Measurements from ENCODE around the gene GCC1. TPM values are rescaled to one million over a fixed set of nuclear protein-coding genes. Genes with fewer than 3 reads are reported as not detected.
"Not testable (repeated sequence)": the region's sequence is repeated elsewhere in the genome, so short reads cannot be mapped to it uniquely, and the experiment has no call there.

Gene GCC1
- total and polyA plus RNA-seq, 7 donors = 6.1 to 24.0 (median 8.4) TPM

- DNase-seq (no peak), ATAC-seq (no peak)
- TF ChIP-seq CTCF (IDR thresholded peaks at IDR 0.05) = no peak
- Histone ChIP-seq H3K27ac (no peak overlapping the region), H3K36me3 (ENCODE audit: insufficient read depth in 1 of 2, low read depth in 1 of 2) (no peaks in the 10 kb centered on the region), H3K27me3 (ENCODE audit: insufficient read depth in 3 of 3, low read length in 2 of 3) (peaks cover 0 to 13% (median 2%) of the 10 kb centered on the region in 3 donors), H3K9me3 (no peaks in the 10 kb centered on the region), H3K4me3 (no peak overlapping the region), H3K4me1 (no peaks in the 10 kb centered on the region)
- intact Hi-C loops (cut with DNase I) = no loop called here
- WGBS, 3 donors = 78 to 85% (median 82%) methylated on average over 4 of the region's 4 CpGs
Observed at GRCh38 chr7:127541548-127541947, 43.8 kb downstream of the GCC1 start.

GRCh38 chr7:127540461-127540860, 44.9 kb downstream of the GCC1 start:
- ATAC-seq = not testable (repeated sequence)

GRCh38 chr7:127539116-127539515, 46.3 kb downstream of the GCC1 start:
- Histone ChIP-seq H3K36me3 (ENCODE audit: insufficient read depth in 1 of 2, low read depth in 1 of 2) (no peaks in the 10 kb centered on the region), H3K27ac (no peak overlapping the region), H3K4me1 (no peaks in the 10 kb centered on the region), H3K9me3 (no peaks in the 10 kb centered on the region), H3K27me3 (ENCODE audit: insufficient read depth in 3 of 3, low read length in 2 of 3) (peaks cover 2 to 13% (median 4%) of the 10 kb centered on the region in 3 donors), H3K4me3 (no peak overlapping the region)
- intact Hi-C loops (cut with DNase I) = no loop called here
- ATAC-seq = no peak
- 90 to 91% (median 90%) methylated on average over 9 of the region's 9 CpGs for WGBS, 3 donors
- no peak for TF ChIP-seq CTCF (IDR thresholded peaks at IDR 0.05)
- no peak for DNase-seq

More at GRCh38 chr7:127540461-127540860, 44.9 kb downstream of the GCC1 start:
- DNase-seq; H3K9me3 ChIP-seq; intact Hi-C loops (cut with DNase I); H3K4me3 ChIP-seq; H3K4me1 ChIP-seq; H3K27ac ChIP-seq; H3K36me3 ChIP-seq (ENCODE audit: insufficient read depth in 1 of 2, low read depth in 1 of 2): not testable (repeated sequence)
- peaks cover 2 to 13% (median 4%) of the 10 kb centered on the region in 3 donors for H3K27me3 ChIP-seq (ENCODE audit: insufficient read depth in 3 of 3, low read length in 2 of 3)
- 73 to 79% (median 79%) methylated on average over 8 to 10 of the region's 10 CpGs for WGBS, 3 donors

GRCh38 chr7:127536741-127537140, 48.7 kb downstream of the GCC1 start:
- Histone ChIP-seq H3K9me3 (no peaks in the 10 kb centered on the region), H3K36me3 (ENCODE audit: insufficient read depth in 1 of 2, low read depth in 1 of 2) (no peaks in the 10 kb centered on the region), H3K4me3 (no peak overlapping the region), H3K27ac (no peak overlapping the region), H3K4me1 (no peaks in the 10 kb centered on the region), H3K27me3 (ENCODE audit: insufficient read depth in 3 of 3, low read length in 2 of 3) (peaks cover 0 to 13% (median 4%) of the 10 kb centered on the region in 3 donors)
- no peak for DNase-seq
- 5 to 7% (median 7%) methylated on average over 16 of the region's 16 CpGs for WGBS, 3 donors
- no peak for TF ChIP-seq CTCF (IDR thresholded peaks at IDR 0.05)
- intact Hi-C loops (cut with DNase I) = no loop called here
- no peak for ATAC-seq

GRCh38 chr7:127536394-127536691, 49.1 kb downstream of the GCC1 start:
- H3K9me3 ChIP-seq = no peaks in the 10 kb centered on the region
- WGBS, 3 donors = 49 to 63% (median 58%) methylated on average over 2 of the region's 2 CpGs
- ATAC-seq (no peak), DNase-seq (no peak)
- H3K27ac ChIP-seq = no peak overlapping the region
- no peak for TF ChIP-seq CTCF (IDR thresholded peaks at IDR 0.05)
- no peaks in the 10 kb centered on the region for H3K36me3 ChIP-seq (ENCODE audit: insufficient read depth in 1 of 2, low read depth in 1 of 2)
- peaks cover 0 to 13% (median 4%) of the 10 kb centered on the region in 3 donors for H3K27me3 ChIP-seq (ENCODE audit: insufficient read depth in 3 of 3, low read length in 2 of 3)
- no peak overlapping the region for H3K4me3 ChIP-seq
- intact Hi-C loops (cut with DNase I) = no loop called here
- no peaks in the 10 kb centered on the region for H3K4me1 ChIP-seq
